ENCODE measurements around the gene HMSD. TPM values are rescaled to one million over a fixed set of nuclear protein-coding genes. Genes with fewer than 3 reads are reported as not detected.
A peak's percentile ranks its signal among the peaks of the same experiment; 100 is the strongest.

The HMSD gene
- total and polyA plus RNA-seq, 2 of the 13 experiments (the other 11 are each of a cell fraction or from before 2014, with no cell fraction given) = not detected

- TF ChIP-seq CTCF (CRISPR knock-in tag; IDR thresholded peaks at IDR 0.05) (peak; percentile 61), ELF4 (CRISPR knock-in tag; IDR thresholded peaks at IDR 0.05; ENCODE audit: borderline replicate concordance) (no peak), ERF (CRISPR knock-in tag; IDR thresholded peaks at IDR 0.05) (no peak), SIX1 (CRISPR knock-in tag; IDR thresholded peaks at IDR 0.05; ENCODE audit: borderline replicate concordance) (no peak), TMF1 (CRISPR knock-in tag; IDR thresholded peaks at IDR 0.05; ENCODE audit: low read depth) (no peak), ZC3H13 (CRISPR knock-in tag; IDR thresholded peaks at IDR 0.05) (no peak), ZNF75D (CRISPR knock-in tag; IDR thresholded peaks at IDR 0.05; ENCODE audit: borderline replicate concordance) (no peak), ZNF589 (CRISPR knock-in tag; conservative IDR thresholded peaks at IDR 0.05) (no peak), GLI4 (CRISPR knock-in tag; IDR thresholded peaks at IDR 0.05; ENCODE audit: borderline replicate concordance) (no peak), ARNTL (CRISPR knock-in tag; IDR thresholded peaks at IDR 0.05) (no peak), KLF6 (CRISPR knock-in tag; IDR thresholded peaks at IDR 0.05) (no peak), IKZF1 (IDR thresholded peaks at IDR 0.05) (no peak), ZNF44 (CRISPR knock-in tag; IDR thresholded peaks at IDR 0.05) (no peak), PHB2 (IDR thresholded peaks at IDR 0.05; ENCODE audit: partially characterized antibody) (no peak), PHF21A (CRISPR knock-in tag; IDR thresholded peaks at IDR 0.05) (no peak)
- TF ChIP-seq, protein P1, sequence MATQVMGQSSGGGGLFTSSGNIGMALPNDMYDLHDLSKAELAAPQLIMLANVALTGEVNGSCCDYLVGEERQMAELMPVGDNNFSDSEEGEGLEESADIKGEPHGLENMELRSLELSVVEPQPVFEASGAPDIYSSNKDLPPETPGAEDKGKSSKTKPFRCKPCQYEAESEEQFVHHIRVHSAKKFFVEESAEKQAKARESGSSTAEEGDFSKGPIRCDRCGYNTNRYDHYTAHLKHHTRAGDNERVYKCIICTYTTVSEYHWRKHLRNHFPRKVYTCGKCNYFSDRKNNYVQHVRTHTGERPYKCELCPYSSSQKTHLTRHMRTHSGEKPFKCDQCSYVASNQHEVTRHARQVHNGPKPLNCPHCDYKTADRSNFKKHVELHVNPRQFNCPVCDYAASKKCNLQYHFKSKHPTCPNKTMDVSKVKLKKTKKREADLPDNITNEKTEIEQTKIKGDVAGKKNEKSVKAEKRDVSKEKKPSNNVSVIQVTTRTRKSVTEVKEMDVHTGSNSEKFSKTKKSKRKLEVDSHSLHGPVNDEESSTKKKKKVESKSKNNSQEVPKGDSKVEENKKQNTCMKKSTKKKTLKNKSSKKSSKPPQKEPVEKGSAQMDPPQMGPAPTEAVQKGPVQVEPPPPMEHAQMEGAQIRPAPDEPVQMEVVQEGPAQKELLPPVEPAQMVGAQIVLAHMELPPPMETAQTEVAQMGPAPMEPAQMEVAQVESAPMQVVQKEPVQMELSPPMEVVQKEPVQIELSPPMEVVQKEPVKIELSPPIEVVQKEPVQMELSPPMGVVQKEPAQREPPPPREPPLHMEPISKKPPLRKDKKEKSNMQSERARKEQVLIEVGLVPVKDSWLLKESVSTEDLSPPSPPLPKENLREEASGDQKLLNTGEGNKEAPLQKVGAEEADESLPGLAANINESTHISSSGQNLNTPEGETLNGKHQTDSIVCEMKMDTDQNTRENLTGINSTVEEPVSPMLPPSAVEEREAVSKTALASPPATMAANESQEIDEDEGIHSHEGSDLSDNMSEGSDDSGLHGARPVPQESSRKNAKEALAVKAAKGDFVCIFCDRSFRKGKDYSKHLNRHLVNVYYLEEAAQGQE (IDR thresholded peaks at IDR 0.05; ENCODE audit: borderline replicate concordance in 1 of 2, low read depth in 1 of 2, low read length in 2 of 2) = no peak
- TF ChIP-seq, protein P2, sequence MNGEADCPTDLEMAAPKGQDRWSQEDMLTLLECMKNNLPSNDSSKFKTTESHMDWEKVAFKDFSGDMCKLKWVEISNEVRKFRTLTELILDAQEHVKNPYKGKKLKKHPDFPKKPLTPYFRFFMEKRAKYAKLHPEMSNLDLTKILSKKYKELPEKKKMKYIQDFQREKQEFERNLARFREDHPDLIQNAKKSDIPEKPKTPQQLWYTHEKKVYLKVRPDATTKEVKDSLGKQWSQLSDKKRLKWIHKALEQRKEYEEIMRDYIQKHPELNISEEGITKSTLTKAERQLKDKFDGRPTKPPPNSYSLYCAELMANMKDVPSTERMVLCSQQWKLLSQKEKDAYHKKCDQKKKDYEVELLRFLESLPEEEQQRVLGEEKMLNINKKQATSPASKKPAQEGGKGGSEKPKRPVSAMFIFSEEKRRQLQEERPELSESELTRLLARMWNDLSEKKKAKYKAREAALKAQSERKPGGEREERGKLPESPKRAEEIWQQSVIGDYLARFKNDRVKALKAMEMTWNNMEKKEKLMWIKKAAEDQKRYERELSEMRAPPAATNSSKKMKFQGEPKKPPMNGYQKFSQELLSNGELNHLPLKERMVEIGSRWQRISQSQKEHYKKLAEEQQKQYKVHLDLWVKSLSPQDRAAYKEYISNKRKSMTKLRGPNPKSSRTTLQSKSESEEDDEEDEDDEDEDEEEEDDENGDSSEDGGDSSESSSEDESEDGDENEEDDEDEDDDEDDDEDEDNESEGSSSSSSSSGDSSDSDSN (CRISPR knock-in tag; IDR thresholded peaks at IDR 0.05) = peak; percentile 38; the same call in 1 of the 2 replicates
Observed at GRCh38 chr18:63949068-63949737, at the start of gene HMSD (continued).
